ENCODE data around the gene ERG. TPM values are rescaled to one million over a fixed set of nuclear protein-coding genes. Genes with fewer than 3 reads are reported as not detected.

The ERG gene
- total RNA-seq, 2 experiments from 2014 or later = not detected

GRCh38 chr21:38388647-38389353, 109.5 kb downstream of the ERG start:
- no peak overlapping the region for H3K27ac ChIP-seq (ENCODE audit: low read depth, low read length, poor library complexity, severe bottlenecking)
- no peaks in the 10 kb centered on the region for H3K36me3 ChIP-seq (ENCODE audit: insufficient read depth, low read length)
- no peaks in the 10 kb centered on the region for H3K9me3 ChIP-seq (ENCODE audit: low read length)
- ChIA-PET CTCF (ENCODE audit: unreplicated experiment) (no interaction called here), POLR2A (no interaction called here)
- DNase-seq (ENCODE audit: low spot score) = no peak
- H3K79me2 ChIP-seq (ENCODE audit: insufficient read depth, low read depth, low read length) = no peaks in the 10 kb centered on the region
- H3K9me2 ChIP-seq (ENCODE audit: insufficient read depth, low read length) = no peaks in the 10 kb centered on the region
- H3K4me3 ChIP-seq (ENCODE audit: low read depth, low read length, poor library complexity, severe bottlenecking) = no peak overlapping the region
- intact Hi-C loops (cut with micrococcal nuclease; ENCODE audit: unreplicated experiment) = no loop called here
- H3K4me1 ChIP-seq (ENCODE audit: insufficient read depth, low read length, poor library complexity, severe bottlenecking) = no peaks in the 10 kb centered on the region
- no peak overlapping the region for H3K4me2 ChIP-seq (ENCODE audit: low read length)
- no TSS peak for BruUV-seq (replicated peaks)
- TF ChIP-seq CTCF (conservative IDR thresholded peaks at IDR 0.05; ENCODE audit: low read length) = no peak
- no peak for TF ChIP-seq EZH2phosphoT487 (IDR thresholded peaks at IDR 0.05; ENCODE audit: borderline replicate concordance, low read depth, low read length)
- H2AFZ ChIP-seq (ENCODE audit: low read length) = no peak overlapping the region
- no peaks in the 10 kb centered on the region for H4K20me1 ChIP-seq (ENCODE audit: insufficient read depth, low read length)

- no peaks in the 10 kb centered on the region for H3K36me3 ChIP-seq (ENCODE audit: insufficient read depth, low read length)
- no peaks in the 10 kb centered on the region for H4K20me1 ChIP-seq (ENCODE audit: insufficient read depth, low read length)
- BruUV-seq (replicated peaks) = no TSS peak
- no peak overlapping the region for H3K4me2 ChIP-seq (ENCODE audit: low read length)
- no peaks in the 10 kb centered on the region for H3K9me2 ChIP-seq (ENCODE audit: insufficient read depth, low read length)
- DNase-seq (ENCODE audit: low spot score) = no peak
- CTCF ChIA-PET (ENCODE audit: unreplicated experiment) = no interaction called here
- no peak overlapping the region for H3K4me3 ChIP-seq (ENCODE audit: low read depth, low read length, poor library complexity, severe bottlenecking)
- TF ChIP-seq CTCF (conservative IDR thresholded peaks at IDR 0.05; ENCODE audit: low read length) (no peak), EZH2phosphoT487 (IDR thresholded peaks at IDR 0.05; ENCODE audit: borderline replicate concordance, low read depth, low read length) (no peak)
- no peak overlapping the region for H2AFZ ChIP-seq (ENCODE audit: low read length)
- H3K9me3 ChIP-seq (ENCODE audit: low read length) = no peaks in the 10 kb centered on the region
- POLR2A ChIA-PET = no interaction called here
- H3K27ac ChIP-seq (ENCODE audit: low read depth, low read length, poor library complexity, severe bottlenecking) = no peak overlapping the region
- intact Hi-C loops (cut with micrococcal nuclease; ENCODE audit: unreplicated experiment) = no loop called here
- H3K79me2 ChIP-seq (ENCODE audit: insufficient read depth, low read depth, low read length) = no peaks in the 10 kb centered on the region
- H3K4me1 ChIP-seq (ENCODE audit: insufficient read depth, low read length, poor library complexity, severe bottlenecking) = no peaks in the 10 kb centered on the region
These were observed 110.1 kb downstream of the ERG start for GRCh38 chr21:38388203-38388602.

GRCh38 chr21:38386967-38387366, 111.3 kb downstream of the ERG start:
- DNase-seq (ENCODE audit: low spot score) = no peak
- no peaks in the 10 kb centered on the region for H4K20me1 ChIP-seq (ENCODE audit: insufficient read depth, low read length)
- TF ChIP-seq CTCF (conservative IDR thresholded peaks at IDR 0.05; ENCODE audit: low read length) = no peak
- no peaks in the 10 kb centered on the region for H3K9me3 ChIP-seq (ENCODE audit: low read length)
- CTCF ChIA-PET (ENCODE audit: unreplicated experiment) = no interaction called here
- no peak overlapping the region for H3K27ac ChIP-seq (ENCODE audit: low read depth, low read length, poor library complexity, severe bottlenecking)
- no peak overlapping the region for H3K4me2 ChIP-seq (ENCODE audit: low read length)
- H3K9me2 ChIP-seq (ENCODE audit: insufficient read depth, low read length) = no peaks in the 10 kb centered on the region
- H2AFZ ChIP-seq (ENCODE audit: low read length) = no peak overlapping the region
- H3K4me1 ChIP-seq (ENCODE audit: insufficient read depth, low read length, poor library complexity, severe bottlenecking) = no peaks in the 10 kb centered on the region
- BruUV-seq (replicated peaks) = no TSS peak
- intact Hi-C loops (cut with micrococcal nuclease; ENCODE audit: unreplicated experiment) = no loop called here
- H3K4me3 ChIP-seq (ENCODE audit: low read depth, low read length, poor library complexity, severe bottlenecking) = no peak overlapping the region
- H3K79me2 ChIP-seq (ENCODE audit: insufficient read depth, low read depth, low read length) = no peaks in the 10 kb centered on the region
- POLR2A ChIA-PET = interaction anchor here (0.7 kb wide), 1 partner anchor 171 kb away, joined by 3 read pairs; no protein-coding TSS in a partner anchor
- H3K36me3 ChIP-seq (ENCODE audit: insufficient read depth, low read length) = no peaks in the 10 kb centered on the region

Measured in OCI-LY7 (cell line).